Fibroblast of upper back skin (primary cell): ENCODE measurements around the gene FRAS1.
"Not testable (repeated sequence)": the region's sequence is repeated elsewhere in the genome, so short reads cannot be mapped to it uniquely, and the experiment has no call there.

Source experiments
- DNase-seq: peaks from one replicate; pipeline ENCODE4 v3.0.0-alpha.2; 2013

The FRAS1 gene

GRCh38 chr4:78218260-78218659, 161.1 kb downstream of the FRAS1 start:
- peak; percentile 7 for DNase-seq

GRCh38 chr4:78219825-78220224, 162.7 kb downstream of the FRAS1 start:
- DNase-seq, result no peak

- DNase-seq, result no peak
These were observed 163.2 kb downstream of the FRAS1 start for GRCh38 chr4:78220283-78220682.

GRCh38 chr4:78222575-78223186, 165.6 kb downstream of the FRAS1 start:
- DNase-seq, result no peak

GRCh38 chr4:78225236-78225635, 168.1 kb downstream of the FRAS1 start:
- DNase-seq, result no peak

- no peak for DNase-seq
These were observed 169.2 kb downstream of the FRAS1 start for GRCh38 chr4:78226279-78226678.

- DNase-seq, result no peak
These were observed 170.4 kb downstream of the FRAS1 start for GRCh38 chr4:78227411-78228057.

- DNase-seq, result no peak
These were observed 178.7 kb downstream of the FRAS1 start for GRCh38 chr4:78235800-78236199.

- DNase-seq, result no peak
These were observed 180.2 kb downstream of the FRAS1 start for GRCh38 chr4:78237360-78237759.

- DNase-seq, result peak; percentile 34
These were observed 184.9 kb downstream of the FRAS1 start for GRCh38 chr4:78242071-78242470.

GRCh38 chr4:78244705-78245485, 187.8 kb downstream of the FRAS1 start:
- no peak for DNase-seq

- no peak for DNase-seq
These were observed 190.6 kb downstream of the FRAS1 start for GRCh38 chr4:78247536-78248285.

- DNase-seq, result no peak
These were observed 193.4 kb downstream of the FRAS1 start for GRCh38 chr4:78250500-78250899.

GRCh38 chr4:78252773-78253172, 195.7 kb downstream of the FRAS1 start:
- DNase-seq, result not testable (repeated sequence)

- no peak for DNase-seq
These were observed 197.8 kb downstream of the FRAS1 start for GRCh38 chr4:78254893-78255292.

GRCh38 chr4:78265006-78265405, 207.9 kb downstream of the FRAS1 start:
- no peak for DNase-seq

GRCh38 chr4:78267790-78268189, 210.7 kb downstream of the FRAS1 start:
- no peak for DNase-seq

- DNase-seq, result no peak
These were observed 211.5 kb downstream of the FRAS1 start for GRCh38 chr4:78268597-78268996.

GRCh38 chr4:78275450-78275849, 218.3 kb downstream of the FRAS1 start:
- DNase-seq, result not testable (repeated sequence)

- DNase-seq, result no peak
These were observed 229.2 kb downstream of the FRAS1 start for GRCh38 chr4:78286281-78286680.

- DNase-seq, result peak; percentile 76
These were observed 231.2 kb downstream of the FRAS1 start for GRCh38 chr4:78288327-78288726.

GRCh38 chr4:78291277-78291676, 234.2 kb downstream of the FRAS1 start:
- DNase-seq, result no peak

GRCh38 chr4:78292341-78292740, 235.2 kb downstream of the FRAS1 start:
- DNase-seq, result no peak
